Inflammatory macrophage treated with lipopolysaccharide for 1 hour (primary cell): ENCODE results near the gene SEMA5A.

Experiments used
- DNase-seq, 2 donors: peaks; one replicate each; pipeline ENCODE4 v3.0.0-alpha.2; 2020 to 2022

Gene SEMA5A

DNA sequence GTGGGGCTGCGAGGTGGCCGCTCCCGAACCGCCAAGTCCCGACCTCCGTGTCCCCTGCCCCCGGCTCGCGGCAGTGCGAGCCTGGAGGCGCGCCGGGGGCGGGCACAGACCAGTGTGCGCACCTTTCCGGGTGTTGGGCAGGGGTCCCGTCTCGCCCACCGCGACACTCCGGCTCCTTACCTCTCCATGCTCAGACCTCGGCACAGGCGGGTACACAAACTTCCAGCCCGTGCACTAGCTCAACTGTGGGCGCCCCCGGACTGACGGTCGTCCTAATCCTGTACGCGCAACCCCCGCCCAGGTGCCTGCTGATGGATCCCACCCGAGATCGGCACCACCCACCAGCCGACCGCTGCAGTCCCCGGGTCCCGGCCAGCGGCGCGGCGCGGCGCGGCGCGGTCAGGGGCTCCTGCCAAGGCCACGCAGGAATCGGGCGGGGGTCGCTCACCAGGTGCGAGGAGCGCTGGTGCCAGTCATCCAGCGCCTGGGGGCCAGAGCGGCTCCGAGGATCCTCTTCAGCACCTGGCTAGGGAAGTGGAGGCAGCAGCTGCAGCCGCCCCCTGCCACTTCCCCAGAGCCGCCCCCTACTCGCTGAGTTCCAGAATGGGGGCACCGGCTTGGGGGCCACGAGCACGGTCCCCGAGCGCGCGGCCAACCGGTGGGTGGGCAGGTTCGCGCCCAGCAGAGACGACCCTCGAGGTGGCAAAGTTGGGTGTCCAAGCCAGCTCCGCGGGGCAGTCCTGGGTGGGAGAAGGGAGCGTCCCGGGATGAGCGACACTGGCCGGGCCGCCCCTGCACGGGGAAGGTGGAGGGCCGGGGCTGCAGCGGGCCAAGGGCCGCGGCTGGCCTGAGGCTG is 511 bp downstream of the SEMA5A start:
- DNase-seq, result no peak

DNA sequence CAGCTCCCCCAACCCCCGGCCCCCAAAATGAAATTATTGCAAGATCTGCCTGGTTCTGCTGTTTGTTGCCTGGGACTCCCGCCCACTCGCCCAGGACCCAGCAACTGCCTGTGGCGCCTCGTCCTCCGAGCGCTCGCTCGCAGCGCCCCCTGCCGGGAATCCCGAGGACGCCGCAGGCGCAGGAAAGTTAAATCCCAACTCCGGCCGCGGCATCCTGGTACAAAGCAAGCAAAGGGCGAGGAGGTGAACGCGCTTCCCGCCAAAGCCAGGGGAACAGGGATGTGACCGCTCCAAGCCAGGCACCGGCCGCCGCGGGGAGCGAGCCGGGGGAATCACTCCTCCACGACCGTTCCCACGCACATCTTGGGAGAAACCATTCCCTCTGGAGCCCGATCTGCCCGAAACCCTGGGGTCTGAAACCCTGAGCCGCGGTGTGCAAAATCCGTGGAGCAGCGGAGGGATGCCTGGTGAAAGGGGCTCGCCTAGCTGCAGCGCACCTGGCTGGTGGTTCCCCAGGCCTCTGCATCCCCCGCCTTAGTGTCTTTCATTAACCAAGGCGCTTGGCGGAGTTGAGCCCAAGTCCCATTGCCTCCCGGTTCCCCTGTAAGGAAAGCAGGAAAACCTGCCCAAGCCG is 1.3 kb downstream of the SEMA5A start:
- DNase-seq, result peak; percentile 33 to 44

DNA sequence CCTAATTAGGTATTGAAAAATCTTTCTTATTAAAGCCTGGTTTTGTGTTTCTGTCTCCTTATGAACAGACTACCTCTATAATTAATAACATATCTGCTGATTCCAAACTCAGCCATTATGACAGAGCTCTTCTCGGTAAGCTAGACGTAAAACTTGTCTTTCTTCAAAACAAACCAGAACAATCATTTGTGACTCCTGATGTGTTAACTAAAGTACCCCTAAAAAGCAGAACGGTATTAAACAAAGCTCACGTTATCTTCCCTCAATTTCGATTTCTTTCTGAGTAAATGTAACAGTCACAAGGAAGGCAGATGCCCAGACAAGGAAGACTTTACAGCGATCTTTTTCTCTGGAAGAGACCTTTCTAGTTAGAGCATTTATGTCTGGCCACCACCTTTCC is 1.8 kb downstream of the SEMA5A start:
- DNase-seq, result no peak

DNA sequence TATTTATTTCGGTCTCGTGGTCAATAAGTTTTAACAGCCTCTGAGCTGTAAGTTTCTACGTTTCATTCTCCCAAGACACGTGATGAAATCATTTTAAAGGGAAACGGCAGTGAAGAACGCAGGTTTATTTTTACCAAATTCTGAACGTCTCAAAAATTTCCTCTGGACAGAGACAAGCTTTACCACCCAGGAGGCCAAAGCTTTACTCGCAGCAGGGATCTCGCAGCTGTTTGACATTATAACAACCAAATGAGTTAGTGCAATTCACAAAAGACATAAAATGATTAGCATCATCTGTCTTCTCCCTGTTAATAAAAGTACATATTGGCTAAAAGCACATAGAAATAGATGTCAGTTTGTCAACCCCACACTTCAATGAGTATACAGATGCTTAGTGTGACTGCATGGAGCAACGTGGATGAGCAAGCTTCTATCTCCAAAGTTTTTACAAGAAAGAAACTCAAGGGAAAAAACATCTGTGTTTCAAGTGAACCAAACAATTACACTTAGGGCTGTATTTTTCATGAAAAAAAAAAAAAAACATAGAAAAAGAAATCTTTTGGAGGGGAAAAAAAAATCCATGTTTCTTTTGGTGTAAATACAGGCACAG is 2.5 kb downstream of the SEMA5A start:
- no peak for DNase-seq

DNA sequence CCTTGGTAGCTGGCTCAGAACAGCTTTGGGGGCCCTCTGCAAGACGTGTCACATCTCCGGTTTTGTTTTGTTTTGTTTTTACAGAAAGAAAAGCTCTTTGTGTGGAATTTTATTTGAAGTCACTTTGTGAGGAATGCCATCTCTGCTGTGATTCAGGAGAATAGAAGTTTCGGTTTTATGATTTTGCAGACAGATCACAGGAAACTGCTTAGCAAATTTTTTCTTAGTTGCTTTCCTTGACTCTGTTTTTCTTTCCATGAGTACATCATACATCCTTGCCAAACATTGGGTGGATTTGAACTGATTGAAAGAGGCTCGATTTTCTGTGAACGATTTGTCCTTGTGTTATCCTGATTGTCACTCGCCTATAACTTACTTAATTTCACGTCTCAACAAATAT is 5.1 kb downstream of the SEMA5A start:
- no peak for DNase-seq

DNA sequence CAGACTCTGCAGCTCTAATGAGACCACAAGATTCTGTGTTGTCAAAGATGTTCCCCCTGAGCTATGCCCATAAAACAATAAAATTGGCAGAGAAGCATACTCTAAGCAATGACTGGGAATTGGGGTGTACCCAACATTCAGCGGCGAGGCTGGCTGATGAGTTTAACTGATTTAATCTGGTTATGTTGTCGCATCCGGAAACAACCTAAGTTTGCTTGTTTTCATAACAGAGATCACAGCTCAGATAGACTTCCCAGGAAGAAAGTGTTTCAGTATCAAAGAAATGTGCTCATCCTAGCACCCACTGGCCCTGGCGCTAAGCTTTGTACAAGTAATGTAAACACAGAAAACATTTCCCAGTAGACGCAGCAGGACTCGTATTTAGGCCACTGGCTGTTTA is 7.4 kb downstream of the SEMA5A start:
- DNase-seq, result no peak

DNA sequence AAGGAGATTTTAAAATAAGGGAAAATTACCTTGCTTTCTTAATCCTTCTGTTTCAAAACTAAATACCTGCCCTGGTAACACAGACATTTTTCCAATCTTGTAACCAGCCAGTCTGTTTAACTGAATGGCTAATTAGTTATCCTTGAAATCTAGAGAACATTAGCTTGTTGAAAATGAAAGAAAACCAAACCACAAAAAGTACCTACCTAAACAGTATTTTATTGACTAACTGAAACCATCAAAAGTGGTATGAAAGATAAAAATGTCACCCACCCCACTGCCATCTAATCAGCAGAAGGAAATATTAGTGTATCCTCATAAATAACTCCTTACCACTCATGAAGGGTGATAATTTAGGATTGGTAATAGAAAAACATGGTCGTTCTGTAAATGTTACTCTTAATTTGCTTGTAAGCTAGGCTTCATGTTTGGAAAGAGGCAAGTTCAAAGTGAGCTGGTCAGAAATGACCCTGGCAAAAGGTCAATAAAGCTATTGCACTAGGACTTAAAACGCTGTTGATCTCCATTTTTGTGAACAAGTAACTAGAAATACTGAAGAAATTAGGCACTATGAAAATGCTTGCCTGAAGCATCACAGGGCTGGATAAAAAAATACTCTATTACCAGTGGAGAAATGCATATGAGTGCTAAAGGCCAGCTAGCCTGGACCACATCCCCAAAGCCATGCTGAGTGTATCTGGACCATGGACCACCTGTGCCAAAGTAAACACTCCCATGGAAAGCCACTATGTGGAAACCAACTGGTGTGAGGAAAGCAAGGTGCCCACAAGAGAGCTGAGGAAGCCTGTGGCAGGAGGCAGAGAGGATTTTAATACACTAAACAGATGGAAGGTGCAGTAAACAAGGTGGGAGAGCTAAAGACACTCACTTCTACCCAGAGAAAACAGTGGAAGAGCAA is 8.4 kb downstream of the SEMA5A start:
- no peak for DNase-seq

DNA sequence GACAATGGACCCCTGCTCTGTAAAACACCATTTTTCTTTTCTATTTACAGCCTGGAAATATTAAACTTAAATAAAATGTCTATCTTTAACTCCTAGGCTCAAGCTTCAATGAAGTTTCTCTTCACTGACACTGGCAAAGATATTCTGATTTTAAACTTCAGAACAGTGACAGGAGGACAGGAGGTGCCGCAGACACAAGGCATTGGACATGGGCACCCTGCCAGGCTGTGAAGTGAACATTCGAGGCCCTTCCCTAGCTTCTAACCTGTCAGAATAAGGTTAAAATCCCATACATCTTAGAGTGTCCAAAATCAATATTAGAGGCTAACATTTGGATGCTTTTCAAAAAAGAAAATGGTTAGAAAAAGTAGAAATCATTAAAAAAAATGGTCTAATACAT is 9.2 kb downstream of the SEMA5A start:
- DNase-seq, result no peak

DNA sequence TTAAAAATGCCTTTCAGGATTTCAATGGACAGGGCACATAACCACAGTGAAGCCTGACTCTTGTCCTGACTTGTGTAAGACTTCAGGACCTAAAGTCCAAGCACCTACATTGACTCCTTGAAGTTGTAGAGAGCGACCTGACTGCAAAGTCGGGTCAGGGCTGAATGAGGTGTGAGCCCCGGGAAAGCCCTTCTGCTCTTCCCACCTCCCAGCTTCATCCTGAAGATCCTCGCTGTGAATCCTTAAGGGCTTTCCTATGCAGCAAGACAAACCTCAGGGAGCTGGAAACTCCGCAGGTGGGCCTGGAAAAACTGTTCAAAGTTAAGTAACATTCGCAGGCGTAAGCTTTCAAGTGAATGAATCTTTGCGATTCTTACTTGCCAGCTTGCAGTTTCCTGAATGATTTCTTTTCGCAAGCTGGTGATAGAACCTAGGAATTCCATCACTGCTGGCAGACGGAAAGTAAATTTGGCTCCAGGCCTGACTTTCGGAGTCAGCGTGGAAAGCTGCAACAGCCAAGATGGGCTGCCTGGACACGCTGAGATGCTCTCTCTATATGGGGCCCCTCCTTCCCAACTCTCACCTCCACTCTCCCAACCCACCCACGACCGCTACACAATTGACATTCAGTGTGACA is 10.9 kb downstream of the SEMA5A start:
- no peak for DNase-seq

DNA sequence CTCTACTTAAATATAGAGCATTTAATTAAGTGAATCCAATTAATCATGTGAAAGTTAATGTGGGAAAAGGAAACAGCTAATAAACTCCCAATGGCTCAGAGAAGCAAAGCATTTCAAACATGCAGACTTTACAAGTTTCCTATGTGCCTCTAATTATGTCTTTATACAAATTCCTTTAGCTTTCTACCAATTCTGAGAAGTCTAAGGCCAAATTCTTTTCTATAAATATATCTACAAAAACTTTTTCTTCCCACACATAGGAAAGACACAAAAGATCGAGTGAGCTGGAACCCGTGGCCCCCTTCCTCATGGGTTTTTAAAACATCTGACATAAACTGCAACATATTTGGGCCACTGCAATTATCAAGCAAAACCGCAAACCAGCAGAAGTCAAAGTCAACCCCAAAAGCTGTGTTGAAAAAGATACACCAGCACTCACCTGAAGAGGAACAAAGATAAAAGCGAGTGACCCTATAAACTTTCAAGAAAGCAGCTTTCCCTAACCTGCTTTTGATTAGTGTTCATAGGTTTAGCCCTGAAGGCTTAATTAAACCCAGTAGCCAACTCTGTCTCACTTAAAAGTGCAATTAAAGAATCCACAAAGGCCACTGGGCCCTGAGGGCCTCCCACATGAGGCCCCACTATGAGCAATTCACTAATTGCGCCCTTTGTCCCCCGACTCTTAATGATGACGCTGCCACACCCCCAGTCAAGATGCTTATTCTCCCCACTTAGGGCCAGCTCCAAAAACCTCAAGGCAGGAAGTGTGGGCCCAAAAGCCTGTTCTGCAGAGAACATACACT is 12.1 kb downstream of the SEMA5A start:
- no peak for DNase-seq

DNA sequence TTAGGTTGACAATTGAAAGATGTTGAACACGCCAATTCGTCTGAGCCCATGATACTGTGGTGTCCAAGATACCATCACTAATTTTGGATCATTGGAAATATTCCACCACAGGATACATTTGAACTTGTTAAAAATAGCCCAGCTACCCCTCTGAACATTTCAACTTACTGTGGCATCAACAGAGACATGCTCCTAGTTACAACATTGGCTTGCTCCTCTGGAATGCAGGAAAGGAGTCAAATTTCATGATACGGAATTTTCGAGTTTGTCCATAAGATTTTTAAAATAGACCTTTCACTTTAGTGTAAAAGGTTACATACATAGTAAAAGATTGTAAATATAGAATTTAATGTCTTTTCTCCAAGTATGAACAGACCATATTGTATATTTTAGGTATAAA is 12.8 kb downstream of the SEMA5A start:
- DNase-seq, result no peak

DNA sequence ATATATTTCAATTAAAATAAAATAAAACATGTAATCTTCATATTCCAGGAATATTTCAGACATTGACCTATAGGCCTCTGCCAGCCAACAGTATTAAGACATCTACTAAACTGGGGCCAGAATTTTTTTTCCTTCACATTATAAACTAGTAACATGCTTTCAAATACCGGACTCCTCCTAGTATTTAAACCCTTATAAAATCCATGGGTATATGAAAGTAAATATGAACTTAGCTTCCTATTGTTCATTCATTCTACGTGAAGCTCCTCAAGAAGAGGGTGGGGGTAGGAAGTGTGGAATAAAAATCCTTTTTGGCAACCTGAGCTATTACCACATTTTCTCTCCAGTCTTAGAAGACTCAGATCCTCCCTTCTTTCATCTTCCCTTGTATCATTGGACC is 16.4 kb downstream of the SEMA5A start:
- no peak for DNase-seq

DNA sequence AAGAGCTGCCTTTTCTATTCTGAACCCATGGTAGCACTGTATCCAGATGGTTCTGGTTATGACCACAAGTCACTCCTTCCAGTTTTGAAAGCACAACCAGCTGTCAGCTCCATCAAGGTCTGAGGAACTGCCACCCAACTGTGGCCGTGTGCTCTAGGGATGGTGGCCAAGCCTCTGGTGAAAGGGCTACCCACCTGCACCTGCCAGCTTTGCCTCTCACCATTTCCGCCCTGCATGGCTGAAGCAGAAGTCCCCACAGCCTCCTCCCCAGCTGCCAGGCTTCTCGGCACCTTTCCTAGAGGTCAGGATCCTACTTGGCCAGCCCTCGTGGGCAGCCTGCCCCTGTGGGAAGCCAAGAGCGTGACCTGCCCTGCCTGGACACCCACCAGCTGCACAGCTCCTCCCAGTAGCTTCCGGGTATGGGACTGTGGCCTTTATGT is 16.8 kb downstream of the SEMA5A start:
- DNase-seq, result no peak

DNA sequence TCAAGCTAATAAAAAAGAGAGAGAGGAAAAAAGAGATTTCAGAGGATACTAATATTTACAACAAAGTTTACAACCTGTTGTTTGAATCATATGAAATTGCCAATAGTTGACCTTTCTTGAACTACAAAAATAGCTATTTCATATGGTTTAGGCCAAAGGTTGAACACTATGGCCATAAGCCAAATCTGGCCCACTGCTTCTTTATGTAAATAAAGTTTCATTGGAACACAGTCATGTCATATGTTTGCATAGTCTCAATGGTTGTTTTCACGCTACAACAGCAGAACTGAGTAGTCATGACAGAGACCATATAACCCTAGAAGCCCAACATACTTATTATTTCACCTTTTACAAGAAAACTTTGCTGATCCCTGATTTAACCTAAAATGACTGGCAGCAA is 20.9 kb downstream of the SEMA5A start:
- no peak for DNase-seq

DNA sequence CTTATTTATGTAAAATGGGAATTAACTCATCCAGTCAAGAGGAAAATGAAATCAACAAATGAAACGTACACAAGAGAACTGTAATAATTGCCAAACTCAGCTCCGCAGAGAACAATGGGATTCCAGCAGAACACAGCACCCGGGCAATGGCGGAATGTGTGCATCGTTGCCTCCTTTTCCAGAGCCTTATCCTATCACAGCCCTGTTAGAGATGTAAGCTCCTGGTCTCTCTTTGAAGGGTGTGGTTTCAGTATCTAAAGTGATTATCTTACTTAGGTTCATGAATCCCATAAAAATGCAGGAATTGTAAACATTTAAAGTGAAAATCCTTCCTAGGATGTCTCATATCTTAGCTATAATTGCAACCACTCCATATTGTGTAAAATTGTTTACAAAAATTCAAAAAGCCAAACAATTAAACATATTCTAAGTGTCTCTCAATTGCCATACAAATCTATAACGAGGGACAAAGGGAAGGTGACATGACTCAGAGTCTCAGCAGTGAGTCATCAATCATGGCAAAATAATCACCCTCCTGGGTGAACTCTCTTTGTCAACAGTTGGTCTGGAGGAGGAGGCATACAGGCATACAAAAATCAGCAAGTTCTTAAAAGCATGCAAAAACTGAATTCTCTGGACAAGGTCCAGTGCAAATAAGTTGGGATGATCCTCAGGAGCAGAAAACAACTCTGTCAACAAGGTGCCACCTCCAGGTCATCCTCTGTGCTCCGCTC is 22.6 kb downstream of the SEMA5A start:
- DNase-seq, result no peak

DNA sequence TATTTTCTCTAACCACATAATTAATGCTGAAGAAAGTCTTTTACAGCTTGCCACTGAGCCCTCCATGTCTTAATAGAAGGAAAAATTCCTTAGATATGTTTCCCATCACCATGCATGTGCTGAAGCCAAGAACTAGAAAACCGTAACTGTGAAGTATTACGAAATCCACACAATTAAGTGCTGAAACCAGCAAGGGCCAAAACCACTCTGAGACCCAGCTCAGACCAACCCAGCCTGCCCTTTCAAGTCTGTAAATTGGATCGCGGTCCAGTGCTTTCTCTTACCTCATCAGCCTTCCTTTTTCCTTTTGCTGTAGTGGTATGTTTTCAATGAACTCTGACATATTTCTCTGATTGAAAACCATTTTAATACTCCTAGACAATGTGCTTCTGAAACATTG is 26.3 kb downstream of the SEMA5A start:
- no peak for DNase-seq

DNA sequence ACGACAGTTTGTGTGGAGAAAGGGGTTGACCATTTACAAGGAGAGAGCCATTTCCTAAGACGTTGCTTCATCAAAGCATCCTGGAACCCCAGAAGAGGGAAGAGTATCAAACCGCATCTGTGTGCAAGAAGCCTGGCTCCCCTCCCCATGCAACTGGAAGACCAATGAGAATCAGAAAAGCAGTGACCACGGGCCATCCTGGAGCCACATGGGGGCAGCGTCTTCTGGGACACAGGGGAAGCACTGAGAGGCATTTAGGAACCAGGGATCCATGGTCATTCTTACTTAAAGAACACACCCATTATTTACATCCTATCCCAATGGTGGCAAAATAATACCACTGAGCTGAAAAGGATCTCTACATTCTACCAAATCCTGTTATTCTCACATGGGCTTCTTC is 29.3 kb downstream of the SEMA5A start:
- no peak for DNase-seq

DNA sequence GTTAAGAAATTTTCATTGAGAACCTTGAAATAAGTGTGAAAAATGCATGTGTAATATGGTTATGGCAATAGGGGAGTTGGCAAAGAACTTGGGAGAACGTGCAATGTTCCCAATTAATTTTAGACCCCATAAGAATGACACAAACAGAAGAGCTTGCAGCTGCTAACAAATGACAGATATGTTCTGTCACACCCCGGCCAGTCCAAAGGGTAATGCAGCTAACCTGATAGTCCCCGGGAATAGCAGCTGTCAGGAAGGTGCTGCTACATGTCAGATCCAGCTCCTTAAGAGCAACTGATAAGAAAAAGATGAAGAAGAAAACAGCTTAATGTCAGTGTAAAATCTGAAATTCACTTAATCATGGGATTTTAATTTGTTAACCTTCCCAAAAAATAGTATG is 30.4 kb downstream of the SEMA5A start:
- DNase-seq, result no peak

DNA sequence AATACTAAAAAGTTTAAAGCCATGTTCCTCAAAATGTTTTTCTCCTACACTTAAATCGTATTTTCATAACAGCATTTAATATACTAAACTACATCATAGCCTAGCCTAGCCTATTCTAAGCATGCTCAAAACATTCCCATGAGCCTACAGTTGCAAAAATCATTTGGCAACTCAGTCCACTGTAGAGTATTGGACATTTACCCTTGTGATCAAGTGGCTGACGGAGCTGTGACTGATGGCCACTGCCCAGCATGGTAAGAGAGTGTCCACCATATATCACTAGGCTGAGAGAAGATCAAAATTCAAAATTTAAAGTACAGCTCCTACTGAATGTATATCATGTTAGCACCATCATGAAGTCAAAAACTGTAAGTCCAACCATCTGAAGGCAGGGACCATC is 30.9 kb downstream of the SEMA5A start:
- no peak for DNase-seq

DNA sequence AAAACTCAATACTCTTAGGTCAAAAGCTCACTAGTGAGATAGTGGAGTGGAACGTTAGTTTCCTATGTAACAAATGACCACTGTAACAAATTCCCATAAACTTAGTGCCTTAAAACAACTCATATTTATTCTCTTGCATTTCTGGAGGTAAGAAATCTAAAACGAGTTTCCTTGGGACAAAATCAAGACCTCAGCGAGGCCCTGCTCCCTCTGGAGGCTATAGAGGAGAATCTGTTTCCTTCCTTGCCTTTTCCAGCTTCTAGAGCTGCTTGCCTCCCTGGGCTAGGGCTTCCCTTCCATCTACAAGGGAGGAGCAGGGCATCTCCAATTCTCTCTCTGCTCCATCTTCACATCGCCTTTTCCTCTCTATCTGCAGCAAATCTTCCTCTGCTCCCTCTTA is 32.0 kb downstream of the SEMA5A start:
- DNase-seq, result no peak

DNA sequence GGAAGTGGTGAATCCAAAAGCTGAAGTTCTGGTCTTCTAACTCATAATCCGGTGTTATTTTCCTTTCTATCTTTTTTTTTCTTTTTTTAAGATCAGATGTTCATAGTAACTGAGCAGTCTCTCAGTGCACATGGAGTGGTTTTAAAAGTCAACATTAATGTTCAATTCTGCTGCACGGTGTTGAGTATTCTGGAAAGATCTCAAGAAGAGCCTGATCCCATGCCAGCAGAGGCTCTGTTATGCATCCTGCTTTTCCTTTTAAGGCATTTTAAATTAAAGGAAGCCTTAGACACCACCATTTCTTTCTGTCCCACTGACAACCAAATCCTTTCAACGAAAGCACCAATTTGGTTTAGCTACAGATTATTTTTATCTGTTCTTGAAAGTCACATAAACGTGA is 33.4 kb downstream of the SEMA5A start:
- DNase-seq, result no peak
